GM12872 (cell line): Measurements from ENCODE around the gene VPS45.
A peak's percentile ranks its signal among the peaks of the same experiment; 100 is the strongest.

ENCODE experiments used
- TF ChIP-seq, protein P1 (sequence below): IDR thresholded peaks from 3 replicates; pipeline ENCODE4 v1.5.1; 2011; ENCODE audit warnings: low read depth, mild to moderate bottlenecking, low read length, moderate library complexity; ENCODE audit not compliant: insufficient read depth

VPS45 gene

DNA sequence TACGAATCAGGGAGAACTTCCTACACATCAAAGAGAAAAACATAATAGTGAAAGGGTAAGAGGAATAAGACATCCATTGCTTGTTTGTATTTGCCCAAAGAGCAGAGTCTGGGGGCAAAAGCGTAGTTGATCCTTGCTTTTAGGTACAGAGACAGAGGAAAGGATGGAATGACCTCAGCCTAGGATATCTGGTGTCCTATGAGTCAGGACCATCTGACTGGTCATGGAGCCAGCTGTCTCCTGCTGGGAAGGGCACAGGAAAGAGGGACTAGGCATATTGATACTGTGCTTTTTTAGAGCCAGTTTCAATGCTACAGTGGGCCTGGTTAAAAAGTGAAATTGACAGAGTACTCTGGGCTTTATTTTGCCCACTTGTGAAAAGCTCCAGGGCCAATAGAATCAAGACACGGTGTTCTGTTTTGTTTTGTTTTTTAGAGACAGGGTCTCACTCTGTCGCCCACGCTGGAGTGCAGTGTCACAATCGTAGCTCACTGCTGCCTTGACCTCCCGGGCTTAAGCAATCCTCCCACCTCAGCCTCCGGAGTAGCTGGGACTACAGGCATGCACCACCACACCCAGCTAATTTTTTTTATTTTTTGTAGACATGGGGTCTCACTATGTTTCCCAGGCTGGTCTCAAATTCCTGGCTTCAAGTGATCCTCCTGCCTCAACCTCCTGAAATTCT lies 85.3 kb downstream of the VPS45 start:
- TF ChIP-seq, protein P1, sequence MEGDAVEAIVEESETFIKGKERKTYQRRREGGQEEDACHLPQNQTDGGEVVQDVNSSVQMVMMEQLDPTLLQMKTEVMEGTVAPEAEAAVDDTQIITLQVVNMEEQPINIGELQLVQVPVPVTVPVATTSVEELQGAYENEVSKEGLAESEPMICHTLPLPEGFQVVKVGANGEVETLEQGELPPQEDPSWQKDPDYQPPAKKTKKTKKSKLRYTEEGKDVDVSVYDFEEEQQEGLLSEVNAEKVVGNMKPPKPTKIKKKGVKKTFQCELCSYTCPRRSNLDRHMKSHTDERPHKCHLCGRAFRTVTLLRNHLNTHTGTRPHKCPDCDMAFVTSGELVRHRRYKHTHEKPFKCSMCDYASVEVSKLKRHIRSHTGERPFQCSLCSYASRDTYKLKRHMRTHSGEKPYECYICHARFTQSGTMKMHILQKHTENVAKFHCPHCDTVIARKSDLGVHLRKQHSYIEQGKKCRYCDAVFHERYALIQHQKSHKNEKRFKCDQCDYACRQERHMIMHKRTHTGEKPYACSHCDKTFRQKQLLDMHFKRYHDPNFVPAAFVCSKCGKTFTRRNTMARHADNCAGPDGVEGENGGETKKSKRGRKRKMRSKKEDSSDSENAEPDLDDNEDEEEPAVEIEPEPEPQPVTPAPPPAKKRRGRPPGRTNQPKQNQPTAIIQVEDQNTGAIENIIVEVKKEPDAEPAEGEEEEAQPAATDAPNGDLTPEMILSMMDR, result no peak

DNA sequence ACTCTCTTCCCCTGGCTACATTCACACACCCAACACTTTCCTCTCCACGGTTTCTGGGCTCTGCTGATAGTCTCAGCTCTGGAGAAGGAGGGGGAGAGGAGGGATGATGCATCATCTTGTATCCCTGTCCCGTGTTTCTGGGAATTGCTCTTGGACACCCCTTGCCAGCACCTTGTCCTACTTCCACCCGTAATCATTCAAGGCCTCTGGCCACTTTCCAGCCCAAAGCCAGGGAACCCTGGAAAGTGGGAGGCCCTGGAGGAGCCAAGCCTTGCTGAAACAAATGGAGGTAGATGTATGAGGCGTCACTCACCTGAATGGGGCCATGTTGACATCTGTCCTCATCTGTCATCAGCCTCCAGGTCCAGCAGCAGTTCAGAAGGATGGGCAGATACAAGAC lies 86.6 kb downstream of the VPS45 start:
- TF ChIP-seq, protein P1, result no peak

- TF ChIP-seq, protein P1, result no peak
These were observed 88.0 kb downstream of the VPS45 start for GRCh38 chr1:150155413-150156071.

GRCh38 chr1:150156868-150157603 lies 89.5 kb downstream of the VPS45 start:
- TF ChIP-seq, protein P1, result no peak

GRCh38 chr1:150159550-150159949 lies 92.0 kb downstream of the VPS45 start:
- TF ChIP-seq, protein P1, result no peak

DNA sequence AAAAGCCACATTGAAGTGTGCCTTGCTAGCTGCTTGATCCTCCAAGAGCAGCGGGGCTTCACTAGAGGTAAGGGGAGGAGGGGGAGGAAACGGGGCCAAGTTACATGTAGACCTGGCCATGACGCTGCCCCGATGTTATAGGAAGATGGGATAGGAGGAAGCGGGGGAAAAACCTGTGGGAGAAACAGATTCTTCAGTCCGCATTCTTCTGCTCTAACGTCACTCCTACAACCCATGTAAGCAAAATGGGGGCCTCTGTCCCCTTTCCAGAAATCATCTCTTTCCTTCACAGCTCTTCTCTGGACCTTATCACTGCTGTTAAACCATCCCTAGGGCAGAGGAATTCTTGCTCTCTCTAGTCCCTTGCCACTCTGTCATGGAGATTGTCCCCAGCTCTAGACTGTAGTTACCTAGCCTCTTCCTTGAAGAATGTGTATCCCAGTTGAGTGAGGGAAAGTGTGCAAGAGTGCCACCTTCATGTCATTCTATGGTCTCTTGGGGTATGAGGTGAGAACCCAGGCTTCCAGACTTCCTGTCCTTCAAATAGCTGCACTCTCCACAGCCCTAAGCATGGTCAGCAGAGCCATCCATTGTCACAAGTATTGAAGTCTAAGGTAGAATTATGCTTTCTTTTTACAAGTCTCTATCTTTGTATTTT lies 93.5 kb downstream of the VPS45 start:
- TF ChIP-seq, protein P1, result 0 out of 3 replicates have a peak, but pooled peaks have one; percentile 15
